Endothelial cell of umbilical vein (primary cell): ENCODE measurements around the gene DNAJB11. TPM values are rescaled to one million over a fixed set of nuclear protein-coding genes. Genes with fewer than 3 reads are reported as not detected.
"Not testable (repeated sequence)": the region's sequence is repeated elsewhere in the genome, so short reads cannot be mapped to it uniquely, and the experiment has no call there.

Source experiments
- BruUV-seq: library from RNA; stranded (reverse); fragments of 400-500 nt; replicated peaks from 2 replicates; lab custom pipeline; 2021; lab: Mats Ljungman, UMichigan
- CTCF ChIA-PET: fragments of 300-600, 350-600 bp; sonication (Branson Sonifier 250); formaldehyde crosslinking; loops from one replicate; lab custom pipeline; 2021; ENCODE audit warnings: antibody characterized with exemption, inconsistent platforms; lab: Charles Lee
- POLR2A ChIA-PET: fragments of 300-600, 350-600 bp; sonication (Branson Sonifier 250); formaldehyde crosslinking; loops from one replicate; lab custom pipeline; 2021; ENCODE audit warnings: antibody characterized with exemption, inconsistent platforms; lab: Charles Lee
- DNase-seq: peaks from one replicate; pipeline ENCODE4 v3.0.0-alpha.2; 2011; ENCODE audit warnings: low read depth, low spot score
- FAIRE-seq: peaks from 2 replicates; lab custom pipeline; 2011; peaks lifted over from hg19 to GRCh38; lab: Jason Lieb, UNC
- H2AFZ ChIP-seq: 2 replicates; pipeline ENCODE4 v1.6.0; 2012; ENCODE audit warnings: low read depth, low read length, control low read depth, inconsistent platforms
- H3K27ac ChIP-seq: 2 replicates; pipeline ENCODE4 v1.5.1; 2011; ENCODE audit warnings: low read depth, mild to moderate bottlenecking, control low read depth, low read length, moderate library complexity; ENCODE audit not compliant: insufficient read depth
- H3K27me3 ChIP-seq, 2 experiments: 2 replicates each; pipeline versions ENCODE4 v1.6.0 to v1.6.1; 2011; ENCODE audit warnings: low read length in 2 of 2, mixed read lengths in 1 of 2; ENCODE audit not compliant: control insufficient read depth in 2 of 2, insufficient read depth in 2 of 2
- H3K36me3 ChIP-seq, 2 experiments: 2 replicates in 1 of 2; 3 replicates in 1 of 2; pipeline ENCODE4 v1.5.1; 2011; ENCODE audit warnings: low read length in 2 of 2, mild to moderate bottlenecking in 1 of 2, moderate library complexity in 1 of 2; ENCODE audit not compliant: control insufficient read depth in 2 of 2, insufficient read depth in 2 of 2; ENCODE audit errors: extremely low read depth in 1 of 2
- H3K4me1 ChIP-seq: 3 replicates; pipeline ENCODE4 v1.5.1; 2011; ENCODE audit warnings: mild to moderate bottlenecking, low read length; ENCODE audit not compliant: control insufficient read depth, insufficient read depth; ENCODE audit errors: extremely low read depth
- H3K4me2 ChIP-seq: 2 replicates; pipeline ENCODE4 v1.6.1; 2011; ENCODE audit warnings: low read length, control low read depth, mixed read lengths; ENCODE audit not compliant: insufficient read depth
- H3K4me3 ChIP-seq, 3 experiments: fragments of 200-600 bp in 1 of 3; sonication (generic), shearing (Covaris generic) in 1 of 3; replicated peaks in 1 of 3; 2 replicates each; pipeline ENCODE4 v1.5.1; 2011 to 2016; ENCODE audit warnings: control low read depth in 3 of 3, low read length in 3 of 3, mild to moderate bottlenecking in 2 of 3, inconsistent platforms in 1 of 3, low read depth in 1 of 3, moderate library complexity in 1 of 3; ENCODE audit not compliant: insufficient read depth in 1 of 3
- H3K79me2 ChIP-seq: 2 replicates; pipeline ENCODE4 v1.6.0; 2012; ENCODE audit warnings: low read length, inconsistent platforms; ENCODE audit not compliant: control insufficient read depth, insufficient read depth
- H3K9ac ChIP-seq: replicated peaks from 2 replicates; pipeline ENCODE3; 2011; ENCODE audit warnings: low read length, control low read depth; ENCODE audit not compliant: insufficient read depth; ENCODE audit errors: extremely low read depth
- H3K9me1 ChIP-seq: replicated peaks from 3 replicates; pipeline ENCODE4 v1.6.0; 2011; ENCODE audit warnings: mild to moderate bottlenecking, low read length; ENCODE audit not compliant: control insufficient read depth, insufficient read depth; ENCODE audit errors: extremely low read depth
- H3K9me3 ChIP-seq: replicated peaks from 2 replicates; pipeline ENCODE4 v1.5.1; 2012; ENCODE audit warnings: low read length, inconsistent platforms; ENCODE audit not compliant: control insufficient read depth, insufficient read depth
- H4K20me1 ChIP-seq: replicated peaks from 2 replicates; pipeline ENCODE3; 2011; ENCODE audit warnings: mild to moderate bottlenecking, low read length; ENCODE audit not compliant: control insufficient read depth, insufficient read depth; ENCODE audit errors: extremely low read depth
- EZH2 ChIP-seq: IDR thresholded peaks from 2 replicates; pipeline ENCODE4 v1.6.1; 2012; ENCODE audit warnings: borderline replicate concordance, low read depth, mild to moderate bottlenecking, moderate library complexity, low read length, inconsistent platforms; ENCODE audit not compliant: severe bottlenecking
- FOS ChIP-seq: IDR thresholded peaks from 2 replicates; pipeline ENCODE4 v1.6.1; 2011; ENCODE audit warnings: mild to moderate bottlenecking, low read length, moderate library complexity, borderline replicate concordance; ENCODE audit not compliant: insufficient read depth
- GATA2 ChIP-seq: IDR thresholded peaks from 2 replicates; pipeline ENCODE4 v1.7.0; 2011; ENCODE audit warnings: low read depth, mild to moderate bottlenecking, moderate library complexity, mixed read lengths, low read length; ENCODE audit not compliant: insufficient read length, insufficient read depth
- JUN ChIP-seq: IDR thresholded peaks from 2 replicates; pipeline ENCODE4 v1.6.1; 2011; ENCODE audit warnings: borderline replicate concordance, low read depth; ENCODE audit not compliant: insufficient read length, insufficient read depth
- MYC ChIP-seq: IDR thresholded peaks from one replicate; pipeline ENCODE4 v1.6.1; 2011; ENCODE audit warnings: mild to moderate bottlenecking, low read depth, low read length
- POLR2A ChIP-seq: IDR thresholded peaks from 2 replicates; pipeline ENCODE4 v1.6.1; 2012; ENCODE audit warnings: low read depth, mild to moderate bottlenecking, control low read depth, low read length
- POLR2AphosphoS5 ChIP-seq: IDR thresholded peaks from 2 replicates; pipeline ENCODE4 v1.6.1; 2012; ENCODE audit warnings: low read depth, mild to moderate bottlenecking, control low read depth, low read length, moderate library complexity; ENCODE audit not compliant: insufficient read depth
- dilution Hi-C: fragments of 300-500 bp; cut with MboI; formaldehyde crosslinking; loops from one replicate; pipeline ENCODE4 v1.15.0; 2019; ENCODE audit warnings: low sequenced_read_pairs; ENCODE audit not compliant: extremely low pct_ligation_motif_present
- intact Hi-C: fragments of 100-400 bp; cut with micrococcal nuclease; formaldehyde crosslinking; loops from one replicate; pipeline ENCODE4 v1.10.0; 2022
- polyA plus RNA-seq, 4 experiments: library from polyadenylated mRNA; depleted of rRNA in 3 of 4; stranded (reverse) in 3 of 4; unstranded in 1 of 4; fragments of >200 nt; gene quantifications; 2 replicates each; pipeline versions ENCODE4 v1.2.1 to v1.2.3, GENCODE V29; 2011 to 2012; ENCODE audit warnings: missing spikeins in 1 of 4
- total RNA-seq: library from RNA; stranded (reverse); gene quantifications from 2 replicates; pipeline ENCODE4 v1.2.3, GENCODE V29; 2021
- TF ChIP-seq, protein P1 (sequence below), 2 donors: IDR thresholded peaks; 1 replicate in 1 of 2; 2 replicates in 1 of 2; pipeline ENCODE4 v1.5.1; 2011; ENCODE audit warnings: low read length in 2 of 2, mild to moderate bottlenecking in 2 of 2, moderate library complexity in 2 of 2, control low read depth in 1 of 2, inconsistent platforms in 1 of 2, low read depth in 1 of 2; ENCODE audit not compliant: insufficient read depth in 1 of 2; ENCODE audit errors: extremely low read depth in 1 of 2
- TF ChIP-seq, protein P2 (sequence below): IDR thresholded peaks from 2 replicates; pipeline ENCODE4 v1.6.1; 2011; ENCODE audit not compliant: insufficient read depth, insufficient read length

DNAJB11 gene
- total and polyA plus RNA-seq, 2 donors (not counting 3 experiments of a cell fraction or from before 2014, with no cell fraction given), result 39.5 to 87.6 TPM

DNA sequence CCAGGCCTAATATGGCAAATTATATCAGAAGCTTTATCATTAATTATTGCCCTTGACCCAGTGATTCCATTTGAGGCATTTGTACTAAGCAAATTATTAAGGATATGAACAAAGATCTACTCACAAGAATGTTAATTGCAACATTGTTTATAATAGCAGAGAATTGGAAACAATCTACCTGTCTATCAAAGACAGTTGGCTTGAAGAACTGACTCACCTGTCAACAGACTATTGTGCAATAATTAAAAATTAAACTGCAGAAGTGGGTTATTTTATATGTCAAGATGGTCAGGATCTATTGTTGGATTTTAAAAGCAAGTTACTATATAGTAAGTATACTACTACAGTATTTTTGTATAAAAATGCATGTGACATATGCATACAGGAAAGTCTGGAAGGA, 63.0 kb downstream of the DNAJB11 start:
- no peak for DNase-seq

DNA sequence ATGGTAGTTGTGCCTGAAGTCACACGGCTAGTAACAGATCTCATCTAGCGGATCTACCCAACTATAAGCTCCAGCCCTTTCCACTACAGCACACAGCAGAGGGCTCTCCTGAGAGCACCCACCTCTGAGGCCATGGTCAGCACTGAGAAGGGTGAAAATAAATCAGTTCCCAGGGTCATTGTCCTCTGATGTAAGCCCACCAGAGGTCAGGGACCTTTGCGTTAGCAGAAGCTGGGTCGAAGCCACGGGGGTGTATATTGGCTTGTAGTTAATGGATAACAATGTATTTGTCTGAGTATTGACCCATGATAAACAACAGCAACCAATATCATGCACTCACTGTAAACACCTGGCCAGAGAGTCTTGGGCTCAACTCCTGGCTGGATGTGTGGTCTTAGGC, 63.7 kb downstream of the DNAJB11 start:
- intact Hi-C loops, H3K9me1 ChIP-seq, dilution Hi-C loops: not testable (repeated sequence)

More for the DNA sequence above, 63.0 kb downstream of the DNAJB11 start:
- no peaks in the 10 kb centered on the region for H3K27me3 ChIP-seq
- FAIRE-seq, result no peak
- no peak overlapping the region for H3K4me2 ChIP-seq
- H3K36me3 ChIP-seq, result no peaks in the 10 kb centered on the region
- H3K4me1 ChIP-seq, result no peaks in the 10 kb centered on the region
- POLR2A ChIA-PET, result no interaction called here
- H3K4me3 ChIP-seq, result no peak overlapping the region
- no peaks in the 10 kb centered on the region for H3K9me1 ChIP-seq
- no peaks in the 10 kb centered on the region for H3K79me2 ChIP-seq
- no peak overlapping the region for H2AFZ ChIP-seq
- TF ChIP-seq FOS, result no peak
- no peak for TF ChIP-seq EZH2
- TF ChIP-seq, protein P1, sequence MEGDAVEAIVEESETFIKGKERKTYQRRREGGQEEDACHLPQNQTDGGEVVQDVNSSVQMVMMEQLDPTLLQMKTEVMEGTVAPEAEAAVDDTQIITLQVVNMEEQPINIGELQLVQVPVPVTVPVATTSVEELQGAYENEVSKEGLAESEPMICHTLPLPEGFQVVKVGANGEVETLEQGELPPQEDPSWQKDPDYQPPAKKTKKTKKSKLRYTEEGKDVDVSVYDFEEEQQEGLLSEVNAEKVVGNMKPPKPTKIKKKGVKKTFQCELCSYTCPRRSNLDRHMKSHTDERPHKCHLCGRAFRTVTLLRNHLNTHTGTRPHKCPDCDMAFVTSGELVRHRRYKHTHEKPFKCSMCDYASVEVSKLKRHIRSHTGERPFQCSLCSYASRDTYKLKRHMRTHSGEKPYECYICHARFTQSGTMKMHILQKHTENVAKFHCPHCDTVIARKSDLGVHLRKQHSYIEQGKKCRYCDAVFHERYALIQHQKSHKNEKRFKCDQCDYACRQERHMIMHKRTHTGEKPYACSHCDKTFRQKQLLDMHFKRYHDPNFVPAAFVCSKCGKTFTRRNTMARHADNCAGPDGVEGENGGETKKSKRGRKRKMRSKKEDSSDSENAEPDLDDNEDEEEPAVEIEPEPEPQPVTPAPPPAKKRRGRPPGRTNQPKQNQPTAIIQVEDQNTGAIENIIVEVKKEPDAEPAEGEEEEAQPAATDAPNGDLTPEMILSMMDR (IDR thresholded peaks at IDR 0.05; ENCODE audit: extremely low read depth in 1 of 2, insufficient read depth in 1 of 2, low read depth in 1 of 2, low read length in 2 of 2), result no peak
- TF ChIP-seq, protein P2, sequence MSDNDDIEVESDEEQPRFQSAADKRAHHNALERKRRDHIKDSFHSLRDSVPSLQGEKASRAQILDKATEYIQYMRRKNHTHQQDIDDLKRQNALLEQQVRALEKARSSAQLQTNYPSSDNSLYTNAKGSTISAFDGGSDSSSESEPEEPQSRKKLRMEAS, result no peak
- TF ChIP-seq POLR2A, result no peak
- TF ChIP-seq MYC, result no peak
- TF ChIP-seq JUN, result no peak
- no peak for TF ChIP-seq GATA2
- TF ChIP-seq POLR2AphosphoS5, result no peak
- no peaks in the 10 kb centered on the region for H4K20me1 ChIP-seq
- no peak overlapping the region for H3K27ac ChIP-seq
- intact Hi-C loops, result no loop called here
- CTCF ChIA-PET, result interaction anchor here (1.7 kb wide), 1 partner anchor 17 kb away, joined by 9 read pairs; no protein-coding TSS in a partner anchor
- BruUV-seq, result no TSS peak
- H3K9ac ChIP-seq, result no peak overlapping the region
- no peaks in the 10 kb centered on the region for H3K9me3 ChIP-seq
- dilution Hi-C loops, result no loop called here

More for the DNA sequence above, 63.7 kb downstream of the DNAJB11 start:
- H3K27me3 ChIP-seq, CTCF ChIA-PET, H3K79me2 ChIP-seq, H4K20me1 ChIP-seq, FAIRE-seq, H2AFZ ChIP-seq, H3K4me1 ChIP-seq, H3K4me3 ChIP-seq, H3K4me2 ChIP-seq, DNase-seq, H3K27ac ChIP-seq, BruUV-seq, H3K9me3 ChIP-seq, POLR2A ChIA-PET, H3K9ac ChIP-seq, H3K36me3 ChIP-seq: not testable (repeated sequence)
